OCI-LY3 (cell line): Measurements from ENCODE around the gene CLPSL1.

Experiments used
- H2AFZ ChIP-seq: fragments of 200-600, 300-600 bp; shearing (Covaris generic); 2 replicates; pipeline ENCODE4 v1.6.0; 2014; ENCODE audit warnings: antibody characterized with exemption, low read depth, low read length
- H3K27ac ChIP-seq: fragments of 200-600, 300-600 bp; sonication (generic); 2 replicates; pipeline ENCODE4 v1.5.1; 2014; ENCODE audit warnings: mild to moderate bottlenecking, low read length, moderate library complexity, mixed read lengths
- H3K27me3 ChIP-seq: fragments of 200-600, 300-600 bp; sonication (generic); 2 replicates; pipeline ENCODE4 v1.6.1; 2014; ENCODE audit warnings: low read depth, low read length, mixed read lengths
- H3K36me3 ChIP-seq: fragments of 200-600, 300-600 bp; sonication (generic); replicated peaks from 2 replicates; pipeline ENCODE3; 2014; ENCODE audit warnings: low read depth, low read length, mixed read lengths
- H3K4me1 ChIP-seq: fragments of 300-600, 200-600 bp; sonication (generic); 2 replicates; pipeline ENCODE4 v1.6.1; 2014; ENCODE audit warnings: low read length, mixed read lengths
- H3K4me2 ChIP-seq: fragments of 200-600, 300-600 bp; sonication (generic); 2 replicates; pipeline ENCODE4 v1.6.1; 2014; ENCODE audit warnings: low read length, mixed read lengths
- H3K4me3 ChIP-seq: fragments of 300-600, 200-600 bp; sonication (generic); 2 replicates; pipeline ENCODE4 v1.5.1; 2014; ENCODE audit warnings: antibody characterized with exemption, mild to moderate bottlenecking, low read length, moderate library complexity
- H3K79me2 ChIP-seq: fragments of 300-600, 200-600 bp; shearing (Covaris generic); 2 replicates; pipeline ENCODE4 v1.6.1; 2014; ENCODE audit warnings: mild to moderate bottlenecking, low read length, mixed read lengths
- H3K9ac ChIP-seq: fragments of 300-600, 200-600 bp; shearing (Covaris generic); 2 replicates; pipeline ENCODE4 v1.6.0; 2014; ENCODE audit warnings: mild to moderate bottlenecking, low read length, moderate library complexity
- H3K9me3 ChIP-seq: fragments of 200-600, 300-600 bp; shearing (Covaris generic); 2 replicates; pipeline ENCODE4 v1.6.1; 2014; ENCODE audit warnings: low read length, mixed read lengths; ENCODE audit not compliant: insufficient read depth
- H4K20me1 ChIP-seq: fragments of 200-600, 300-600 bp; sonication (generic); 2 replicates; pipeline ENCODE4 v1.6.1; 2016; ENCODE audit warnings: low read length, mixed read lengths; ENCODE audit not compliant: insufficient read depth
- EZH2phosphoT487 ChIP-seq: fragments of 200-600 bp; shearing (Covaris generic); IDR thresholded peaks from 2 replicates; pipeline ENCODE4 v1.6.1; 2018; ENCODE audit warnings: antibody characterized with exemption, mixed run types, low read depth
- TF ChIP-seq, protein P1 (sequence below): fragments of 200-600, 300-600 bp; sonication (generic); IDR thresholded peaks from 2 replicates; pipeline ENCODE4 v1.5.1; 2014; ENCODE audit warnings: antibody characterized with exemption, low read length, low read depth

The CLPSL1 gene

DNA sequence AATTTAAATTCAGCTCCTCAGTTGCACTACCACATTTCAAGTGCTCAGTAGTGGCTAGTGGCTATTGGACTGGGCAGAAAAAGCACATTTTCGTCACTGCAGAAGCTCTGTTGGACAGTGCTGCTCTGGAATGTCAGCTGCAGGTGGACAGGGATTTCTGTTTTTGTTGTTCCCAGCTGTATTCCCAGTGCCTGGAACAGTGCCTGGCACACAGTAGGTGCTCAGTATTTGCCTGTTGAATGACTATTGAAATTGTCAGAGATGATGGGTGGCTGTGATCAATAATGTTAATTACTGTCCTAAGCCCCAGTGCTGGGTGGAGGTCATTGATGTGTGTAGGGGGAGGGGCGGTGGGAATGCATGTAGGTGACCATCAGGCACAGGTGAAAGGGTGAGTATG lies 5.5 kb downstream of the CLPSL1 start:
- Histone ChIP-seq H3K36me3 (no peaks in the 10 kb centered on the region), H3K4me1 (no peaks in the 10 kb centered on the region), H4K20me1 (no peaks in the 10 kb centered on the region), H3K9me3 (no peaks in the 10 kb centered on the region), H3K4me3 (no peak overlapping the region), H3K9ac (no peak overlapping the region), H3K4me2 (no peak overlapping the region), H3K79me2 (no peaks in the 10 kb centered on the region), H3K27me3 (peaks cover 41% of the 10 kb centered on the region), H3K27ac (no peak overlapping the region), H2AFZ (no peak overlapping the region)
- no peak for TF ChIP-seq EZH2phosphoT487
- TF ChIP-seq, protein P1, sequence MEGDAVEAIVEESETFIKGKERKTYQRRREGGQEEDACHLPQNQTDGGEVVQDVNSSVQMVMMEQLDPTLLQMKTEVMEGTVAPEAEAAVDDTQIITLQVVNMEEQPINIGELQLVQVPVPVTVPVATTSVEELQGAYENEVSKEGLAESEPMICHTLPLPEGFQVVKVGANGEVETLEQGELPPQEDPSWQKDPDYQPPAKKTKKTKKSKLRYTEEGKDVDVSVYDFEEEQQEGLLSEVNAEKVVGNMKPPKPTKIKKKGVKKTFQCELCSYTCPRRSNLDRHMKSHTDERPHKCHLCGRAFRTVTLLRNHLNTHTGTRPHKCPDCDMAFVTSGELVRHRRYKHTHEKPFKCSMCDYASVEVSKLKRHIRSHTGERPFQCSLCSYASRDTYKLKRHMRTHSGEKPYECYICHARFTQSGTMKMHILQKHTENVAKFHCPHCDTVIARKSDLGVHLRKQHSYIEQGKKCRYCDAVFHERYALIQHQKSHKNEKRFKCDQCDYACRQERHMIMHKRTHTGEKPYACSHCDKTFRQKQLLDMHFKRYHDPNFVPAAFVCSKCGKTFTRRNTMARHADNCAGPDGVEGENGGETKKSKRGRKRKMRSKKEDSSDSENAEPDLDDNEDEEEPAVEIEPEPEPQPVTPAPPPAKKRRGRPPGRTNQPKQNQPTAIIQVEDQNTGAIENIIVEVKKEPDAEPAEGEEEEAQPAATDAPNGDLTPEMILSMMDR: no peak

DNA sequence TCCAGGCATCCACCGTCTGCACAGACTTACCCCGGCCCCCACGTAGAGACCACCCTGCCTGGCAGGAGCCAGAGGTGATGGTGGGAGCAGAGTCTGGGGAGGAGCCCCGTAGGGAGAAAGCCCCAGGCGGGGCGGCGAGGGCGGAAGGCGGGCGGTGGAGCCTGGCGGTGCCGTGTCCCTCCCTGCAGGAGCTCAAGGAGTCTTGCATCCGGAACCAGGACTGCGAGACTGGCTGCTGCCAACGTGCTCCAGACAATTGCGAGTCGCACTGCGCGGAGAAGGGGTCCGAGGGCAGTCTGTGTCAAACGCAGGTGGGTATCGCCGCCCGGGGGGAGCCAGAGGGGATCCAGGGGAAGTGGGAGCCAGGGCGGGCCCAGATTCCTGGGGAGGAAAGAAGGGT lies 6.0 kb downstream of the CLPSL1 start:
- Histone ChIP-seq H3K79me2 (no peaks in the 10 kb centered on the region), H3K4me1 (no peaks in the 10 kb centered on the region), H2AFZ (no peak overlapping the region), H3K27ac (no peak overlapping the region), H3K4me2 (no peak overlapping the region), H3K4me3 (no peak overlapping the region), H3K36me3 (no peaks in the 10 kb centered on the region), H3K9ac (no peak overlapping the region), H4K20me1 (no peaks in the 10 kb centered on the region), H3K27me3 (peaks cover 41% of the 10 kb centered on the region), H3K9me3 (no peaks in the 10 kb centered on the region)
- TF ChIP-seq, protein P1: no peak
- TF ChIP-seq EZH2phosphoT487: no peak

DNA sequence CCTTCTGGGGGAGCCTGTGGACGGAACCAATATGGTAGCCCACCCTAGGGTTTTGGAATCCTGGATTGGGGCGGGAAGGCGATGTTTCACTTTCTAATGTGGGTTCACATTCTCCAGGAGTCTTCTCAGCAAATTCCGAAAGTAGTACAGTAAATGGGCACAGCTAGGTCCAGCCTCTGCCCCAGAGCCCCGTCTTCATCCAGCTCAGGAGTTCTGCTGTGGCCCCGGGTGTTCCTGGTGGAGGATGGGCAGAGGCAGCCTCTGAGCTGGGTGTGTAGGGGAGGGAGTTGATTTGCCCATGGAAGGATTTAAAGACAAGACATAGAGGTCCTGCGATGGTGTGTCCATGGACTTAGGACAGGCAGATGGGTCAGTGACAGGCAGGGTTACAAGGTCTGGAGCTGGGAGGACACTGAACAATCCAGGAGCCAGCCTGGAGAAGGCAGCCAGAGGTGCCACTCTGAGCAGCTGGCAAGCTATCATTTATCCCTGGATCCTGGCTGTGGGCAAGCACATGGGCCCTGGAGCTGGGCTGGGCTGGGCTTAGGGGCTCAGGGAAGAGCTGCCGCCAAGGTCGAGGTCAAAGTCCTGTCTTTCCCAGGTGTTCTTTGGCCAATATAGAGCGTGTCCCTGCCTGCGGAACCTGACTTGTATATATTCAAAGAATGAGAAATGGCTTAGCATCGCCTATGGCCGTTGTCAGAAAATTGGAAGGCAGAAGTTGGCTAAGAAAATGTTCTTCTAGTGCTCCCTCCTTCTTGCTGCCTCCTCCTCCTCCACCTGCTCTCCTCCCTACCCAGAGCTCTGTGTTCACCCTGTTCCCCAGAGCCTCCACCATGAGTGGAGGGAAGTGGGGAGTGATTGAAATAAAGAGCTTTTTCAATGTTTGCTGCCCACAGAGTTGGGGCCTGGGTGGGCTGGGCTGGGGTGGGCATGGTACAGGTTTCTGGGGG lies 6.7 kb downstream of the CLPSL1 start:
- Histone ChIP-seq H4K20me1 (no peaks in the 10 kb centered on the region), H3K36me3 (no peaks in the 10 kb centered on the region), H3K4me3 (no peak overlapping the region), H3K9me3 (no peaks in the 10 kb centered on the region), H2AFZ (no peak overlapping the region), H3K4me2 (no peak overlapping the region), H3K79me2 (no peaks in the 10 kb centered on the region), H3K27me3 (peaks cover 44% of the 10 kb centered on the region), H3K4me1 (no peaks in the 10 kb centered on the region), H3K27ac (no peak overlapping the region), H3K9ac (no peak overlapping the region)
- TF ChIP-seq EZH2phosphoT487: no peak
- TF ChIP-seq, protein P1: no peak

DNA sequence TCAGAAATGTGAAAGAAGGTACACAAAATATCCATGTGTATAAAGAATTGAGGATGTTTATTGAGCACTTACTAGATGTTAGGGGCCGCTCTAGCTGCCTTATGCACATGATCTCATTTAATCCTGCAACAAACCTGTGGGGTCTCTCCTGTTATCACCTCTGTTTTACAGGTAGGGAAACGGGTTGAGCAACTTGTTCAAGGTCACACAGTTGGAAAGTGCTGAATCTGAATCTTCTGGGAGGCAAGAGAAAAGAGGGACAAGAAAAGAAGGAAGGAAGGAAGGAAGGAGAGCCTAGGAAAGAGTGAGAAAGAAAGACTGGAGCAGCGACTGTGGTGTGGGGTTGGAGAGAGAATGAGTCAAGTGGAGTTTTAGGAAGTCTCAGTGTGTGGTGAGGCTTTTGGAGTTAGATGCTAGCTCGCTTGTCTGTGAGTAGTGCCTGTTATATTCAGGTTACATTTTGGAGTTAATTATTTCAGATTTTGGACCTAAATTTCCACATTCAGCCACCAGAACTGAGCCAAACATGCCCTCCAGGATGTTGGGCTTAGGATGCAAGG lies 7.7 kb downstream of the CLPSL1 start:
- Histone ChIP-seq H3K9me3 (no peaks in the 10 kb centered on the region), H3K4me2 (no peak overlapping the region), H3K79me2 (no peaks in the 10 kb centered on the region), H3K27me3 (peaks cover 49% of the 10 kb centered on the region), H4K20me1 (no peaks in the 10 kb centered on the region), H3K27ac (no peak overlapping the region), H3K36me3 (no peaks in the 10 kb centered on the region), H3K4me3 (no peak overlapping the region), H3K4me1 (no peaks in the 10 kb centered on the region), H2AFZ (no peak overlapping the region), H3K9ac (no peak overlapping the region)
- TF ChIP-seq, protein P1: no peak
- no peak for TF ChIP-seq EZH2phosphoT487
